Fibroblast of lung (primary cell): Measurements from ENCODE around the gene AP2A2.

ENCODE experiments used
- CTCF ChIP-seq, 2 donors: IDR thresholded peaks in 1 of 2; conservative IDR thresholded peaks in 1 of 2; 1 replicate in 1 of 2; 2 replicates in 1 of 2; pipeline ENCODE4 v1.5.1; 2011 to 2012; ENCODE audit warnings: low read length in 2 of 2, control low read depth in 1 of 2, inconsistent platforms in 1 of 2, low read depth in 1 of 2, mild to moderate bottlenecking in 1 of 2
- EZH2 ChIP-seq: IDR thresholded peaks from 2 replicates; pipeline ENCODE4 v1.5.1; 2012; ENCODE audit warnings: low read length, control low read depth, mild to moderate bottlenecking; ENCODE audit errors: missing control alignments

- no peak for TF ChIP-seq CTCF (conservative IDR thresholded peaks at IDR 0.05 in 1 of 2, IDR thresholded peaks at IDR 0.05 in 1 of 2; ENCODE audit: low read depth in 1 of 2, low read length in 2 of 2)
- no peak for TF ChIP-seq EZH2
These were observed 22.1 kb downstream of the AP2A2 start for GRCh38 chr11:947744-948143.
